HepG2 (cell line): ENCODE data around the gene SPRTN. TPM values are rescaled to one million over a fixed set of nuclear protein-coding genes. Genes with fewer than 3 reads are reported as not detected.

ENCODE experiments used
- BORCS8-MEF2B ChIP-seq: sonication (generic); formaldehyde crosslinking; IDR thresholded peaks from 2 replicates; pipeline ENCODE4 v1.8.0; 2022; ENCODE audit warnings: mild to moderate bottlenecking, missing genetic modification reagents
- ETV6 ChIP-seq: sonication (generic); formaldehyde crosslinking; conservative IDR thresholded peaks from 2 replicates; pipeline ENCODE4 v1.4.0; 2020; ENCODE audit warnings: missing genetic modification reagents
- HCFC1 ChIP-seq: fragments of 150-350 bp; IDR thresholded peaks from 2 replicates; pipeline ENCODE4 v1.6.1; 2014; ENCODE audit warnings: low read depth, low read length
- KDM5A ChIP-seq: fragments of 200-600 bp; sonication (generic); IDR thresholded peaks from 2 replicates; pipeline ENCODE4 v1.7.0; 2018; ENCODE audit warnings: antibody characterized with exemption, mild to moderate bottlenecking, low read length, borderline replicate concordance
- LCORL ChIP-seq, 2 experiments: fragments of 450-650 bp in 1 of 2; sonication (generic) in 1 of 2; formaldehyde crosslinking in 1 of 2; IDR thresholded peaks; 2 replicates each; pipeline versions ENCODE4 v1.5.0 to v1.6.1; 2017 to 2020; ENCODE audit warnings: antibody characterized with exemption in 1 of 2, missing genetic modification reagents in 1 of 2
- MED13 ChIP-seq: sonication (generic); formaldehyde crosslinking; IDR thresholded peaks from 2 replicates; pipeline ENCODE4 v1.5.0; 2020; ENCODE audit warnings: missing genetic modification reagents
- STAT5B ChIP-seq: sonication (generic); formaldehyde crosslinking; IDR thresholded peaks from 2 replicates; pipeline ENCODE4 v1.4.0; 2020; ENCODE audit warnings: missing genetic modification reagents
- ZNF326 ChIP-seq: sonication (generic); formaldehyde crosslinking; IDR thresholded peaks from 2 replicates; pipeline ENCODE4 v1.4.0; 2020; ENCODE audit warnings: missing genetic modification reagents, borderline replicate concordance
- ZNF557 ChIP-seq: sonication (generic); formaldehyde crosslinking; IDR thresholded peaks from 2 replicates; pipeline ENCODE4 v1.4.0; 2020; ENCODE audit warnings: missing genetic modification reagents
- ZNF703 ChIP-seq: sonication (generic); formaldehyde crosslinking; IDR thresholded peaks from 2 replicates; pipeline ENCODE4 v1.5.1; 2020; ENCODE audit warnings: missing genetic modification reagents, mild to moderate bottlenecking, moderate library complexity, borderline replicate concordance
- polyA plus RNA-seq, 8 experiments: library from polyadenylated mRNA; depleted of rRNA in 3 of 8; stranded (reverse) in 7 of 8; unstranded in 1 of 8; fragments of >200 nt; fragmentation: Illumina TruSeq in 4 of 8; extraction: Trizol in 4 of 8; gene quantifications; 2 replicates each; pipeline versions ENCODE4 v1.2.1 to v1.2.3, GENCODE V29; 2011 to 2016; ENCODE audit warnings: low read depth in 4 of 8, missing spikeins in 1 of 8, mixed read lengths in 1 of 8; ENCODE audit not compliant: insufficient read depth in 1 of 8
- total RNA-seq, 5 experiments: library from RNA; depleted of rRNA; stranded (reverse); fragments of >200 nt; fragmentation: Illumina TruSeq; extraction: Trizol; gene quantifications; 2 replicates each; pipeline ENCODE4 v1.2.3, GENCODE V29; 2016; ENCODE audit warnings: low read depth in 1 of 5
- TF ChIP-seq, protein P1 (sequence below): sonication (generic); formaldehyde crosslinking; IDR thresholded peaks from 2 replicates; pipeline ENCODE4 v1.4.0; 2020; ENCODE audit warnings: missing genetic modification reagents

The SPRTN gene
- total and polyA plus RNA-seq, 2 of the 13 experiments (the other 11 are each of a cell fraction or from before 2014, with no cell fraction given) = 4.2 to 15.2 TPM

DNA sequence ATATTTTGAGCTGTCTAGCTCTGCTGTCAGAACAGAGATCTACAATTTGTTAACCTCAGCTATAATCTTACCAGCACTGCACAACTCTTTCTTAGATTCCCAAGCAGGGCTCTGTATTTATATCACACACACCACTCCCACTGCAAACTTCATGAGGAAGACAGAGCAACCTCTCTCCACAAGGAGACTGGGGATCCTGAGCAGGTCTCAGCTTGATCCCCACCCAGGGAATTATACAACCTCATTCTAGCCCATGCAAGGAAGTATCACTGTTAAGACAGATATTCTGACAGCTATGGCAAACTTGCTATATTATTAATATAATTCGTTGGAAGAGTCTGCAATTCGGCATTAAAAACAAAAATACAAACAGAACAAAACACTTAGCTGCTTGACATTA is 43.6 kb downstream of the SPRTN start (continued):
- TF ChIP-seq ZNF703 (CRISPR knock-in tag) (no peak), ETV6 (no peak), ZNF326 (CRISPR knock-in tag) (no peak), HCFC1 (no peak), LCORL (IDR thresholded peaks at IDR 0.05) (no peak), LCORL (CRISPR knock-in tag; IDR thresholded peaks at IDR 0.05) (no peak), MED13 (CRISPR knock-in tag) (no peak), KDM5A (no peak), ZNF557 (no peak), STAT5B (CRISPR knock-in tag) (no peak), BORCS8-MEF2B (CRISPR knock-in tag) (no peak)
- TF ChIP-seq, protein P1, sequence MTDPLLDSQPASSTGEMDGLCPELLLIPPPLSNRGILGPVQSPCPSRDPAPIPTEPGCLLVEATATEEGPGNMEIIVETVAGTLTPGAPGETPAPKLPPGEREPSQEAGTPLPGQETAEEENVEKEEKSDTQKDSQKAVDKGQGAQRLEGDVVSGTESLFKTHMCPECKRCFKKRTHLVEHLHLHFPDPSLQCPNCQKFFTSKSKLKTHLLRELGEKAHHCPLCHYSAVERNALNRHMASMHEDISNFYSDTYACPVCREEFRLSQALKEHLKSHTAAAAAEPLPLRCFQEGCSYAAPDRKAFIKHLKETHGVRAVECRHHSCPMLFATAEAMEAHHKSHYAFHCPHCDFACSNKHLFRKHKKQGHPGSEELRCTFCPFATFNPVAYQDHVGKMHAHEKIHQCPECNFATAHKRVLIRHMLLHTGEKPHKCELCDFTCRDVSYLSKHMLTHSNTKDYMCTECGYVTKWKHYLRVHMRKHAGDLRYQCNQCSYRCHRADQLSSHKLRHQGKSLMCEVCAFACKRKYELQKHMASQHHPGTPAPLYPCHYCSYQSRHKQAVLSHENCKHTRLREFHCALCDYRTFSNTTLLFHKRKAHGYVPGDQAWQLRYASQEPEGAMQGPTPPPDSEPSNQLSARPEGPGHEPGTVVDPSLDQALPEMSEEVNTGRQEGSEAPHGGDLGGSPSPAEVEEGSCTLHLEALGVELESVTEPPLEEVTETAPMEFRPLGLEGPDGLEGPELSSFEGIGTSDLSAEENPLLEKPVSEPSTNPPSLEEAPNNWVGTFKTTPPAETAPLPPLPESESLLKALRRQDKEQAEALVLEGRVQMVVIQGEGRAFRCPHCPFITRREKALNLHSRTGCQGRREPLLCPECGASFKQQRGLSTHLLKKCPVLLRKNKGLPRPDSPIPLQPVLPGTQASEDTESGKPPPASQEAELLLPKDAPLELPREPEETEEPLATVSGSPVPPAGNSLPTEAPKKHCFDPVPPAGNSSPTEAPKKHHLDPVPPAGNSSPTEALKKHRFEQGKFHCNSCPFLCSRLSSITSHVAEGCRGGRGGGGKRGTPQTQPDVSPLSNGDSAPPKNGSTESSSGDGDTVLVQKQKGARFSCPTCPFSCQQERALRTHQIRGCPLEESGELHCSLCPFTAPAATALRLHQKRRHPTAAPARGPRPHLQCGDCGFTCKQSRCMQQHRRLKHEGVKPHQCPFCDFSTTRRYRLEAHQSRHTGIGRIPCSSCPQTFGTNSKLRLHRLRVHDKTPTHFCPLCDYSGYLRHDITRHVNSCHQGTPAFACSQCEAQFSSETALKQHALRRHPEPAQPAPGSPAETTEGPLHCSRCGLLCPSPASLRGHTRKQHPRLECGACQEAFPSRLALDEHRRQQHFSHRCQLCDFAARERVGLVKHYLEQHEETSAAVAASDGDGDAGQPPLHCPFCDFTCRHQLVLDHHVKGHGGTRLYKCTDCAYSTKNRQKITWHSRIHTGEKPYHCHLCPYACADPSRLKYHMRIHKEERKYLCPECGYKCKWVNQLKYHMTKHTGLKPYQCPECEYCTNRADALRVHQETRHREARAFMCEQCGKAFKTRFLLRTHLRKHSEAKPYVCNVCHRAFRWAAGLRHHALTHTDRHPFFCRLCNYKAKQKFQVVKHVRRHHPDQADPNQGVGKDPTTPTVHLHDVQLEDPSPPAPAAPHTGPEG (CRISPR knock-in tag) = no peak
